HepG2 (cell line): ENCODE measurements around the gene C16orf89.

Experiments used
- ARNT ChIP-seq: fragments of 450-650 bp; IDR thresholded peaks from 2 replicates; pipeline ENCODE4 v1.6.1; 2017
- CREB1 ChIP-seq, 2 experiments: fragments of 450-650 bp in 1 of 2; IDR thresholded peaks; 2 replicates each; pipeline ENCODE4 v1.6.1; 2016 to 2017; ENCODE audit warnings: control low read depth in 1 of 2, mild to moderate bottlenecking in 1 of 2, missing compliant biosample characterization in 1 of 2, missing genetic modification characterization in 1 of 2
- LCORL ChIP-seq, 2 experiments: fragments of 450-650 bp in 1 of 2; sonication (generic) in 1 of 2; formaldehyde crosslinking in 1 of 2; IDR thresholded peaks; 2 replicates each; pipeline versions ENCODE4 v1.5.0 to v1.6.1; 2017 to 2020; ENCODE audit warnings: antibody characterized with exemption in 1 of 2, missing genetic modification reagents in 1 of 2
- NRL ChIP-seq: sonication (generic); formaldehyde crosslinking; IDR thresholded peaks from 2 replicates; pipeline ENCODE4 v1.5.0; 2020; ENCODE audit warnings: missing genetic modification reagents, mild to moderate bottlenecking, moderate library complexity, borderline replicate concordance
- SAFB2 ChIP-seq: sonication (generic); formaldehyde crosslinking; IDR thresholded peaks from 2 replicates; pipeline ENCODE4 v1.5.1; 2020; ENCODE audit warnings: missing genetic modification reagents, low read depth, mild to moderate bottlenecking, borderline replicate concordance
- TAF1 ChIP-seq: sonication (generic); formaldehyde crosslinking; IDR thresholded peaks from 2 replicates; pipeline ENCODE4 v1.4.0; 2020; ENCODE audit warnings: missing genetic modification reagents
- ZFP62 ChIP-seq: sonication (generic); formaldehyde crosslinking; IDR thresholded peaks from 2 replicates; pipeline ENCODE4 v1.4.0; 2020; ENCODE audit warnings: missing genetic modification reagents
- ZNF549 ChIP-seq: sonication (generic); formaldehyde crosslinking; IDR thresholded peaks from 2 replicates; pipeline ENCODE4 v1.5.0; 2020; ENCODE audit warnings: missing genetic modification reagents
- TF ChIP-seq, protein P1 (sequence below): sonication (generic); formaldehyde crosslinking; IDR thresholded peaks from 2 replicates; pipeline ENCODE4 v1.5.0; 2020; ENCODE audit warnings: mild to moderate bottlenecking, missing genetic modification reagents
- TF ChIP-seq, protein P2 (sequence below): sonication (generic); formaldehyde crosslinking; IDR thresholded peaks from 2 replicates; pipeline ENCODE4 v1.5.0; 2020; ENCODE audit warnings: mild to moderate bottlenecking, missing genetic modification reagents, moderate library complexity

DNA sequence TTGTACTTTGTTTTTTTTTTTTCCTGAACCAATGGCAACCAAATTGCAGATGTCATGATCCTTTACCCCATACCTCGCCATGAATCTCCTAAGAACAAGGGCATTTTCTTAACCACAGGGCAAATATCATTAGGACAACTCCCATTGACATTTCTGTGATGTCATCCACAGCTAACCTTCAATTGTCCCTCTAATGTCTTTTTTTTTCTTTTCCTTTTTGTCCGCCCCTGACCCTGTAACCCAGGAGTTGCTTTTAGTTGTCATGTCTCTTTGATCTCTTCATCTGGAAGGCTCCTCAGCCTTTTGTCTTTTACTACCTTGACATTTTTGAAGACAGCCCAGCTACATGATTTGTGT is 31.6 kb downstream of the C16orf89 start:
- TF ChIP-seq, protein P1, sequence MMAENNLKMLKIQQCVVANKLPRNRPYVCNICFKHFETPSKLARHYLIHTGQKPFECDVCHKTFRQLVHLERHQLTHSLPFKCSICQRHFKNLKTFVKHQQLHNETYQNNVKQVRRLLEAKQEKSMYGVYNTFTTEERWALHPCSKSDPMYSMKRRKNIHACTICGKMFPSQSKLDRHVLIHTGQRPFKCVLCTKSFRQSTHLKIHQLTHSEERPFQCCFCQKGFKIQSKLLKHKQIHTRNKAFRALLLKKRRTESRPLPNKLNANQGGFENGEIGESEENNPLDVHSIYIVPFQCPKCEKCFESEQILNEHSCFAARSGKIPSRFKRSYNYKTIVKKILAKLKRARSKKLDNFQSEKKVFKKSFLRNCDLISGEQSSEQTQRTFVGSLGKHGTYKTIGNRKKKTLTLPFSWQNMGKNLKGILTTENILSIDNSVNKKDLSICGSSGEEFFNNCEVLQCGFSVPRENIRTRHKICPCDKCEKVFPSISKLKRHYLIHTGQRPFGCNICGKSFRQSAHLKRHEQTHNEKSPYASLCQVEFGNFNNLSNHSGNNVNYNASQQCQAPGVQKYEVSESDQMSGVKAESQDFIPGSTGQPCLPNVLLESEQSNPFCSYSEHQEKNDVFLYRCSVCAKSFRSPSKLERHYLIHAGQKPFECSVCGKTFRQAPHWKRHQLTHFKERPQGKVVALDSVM (CRISPR knock-in tag), result no peak
- TF ChIP-seq ZNF549 (no peak), ARNT (no peak), NRL (CRISPR knock-in tag) (no peak), TAF1 (CRISPR knock-in tag) (no peak), CREB1 (IDR thresholded peaks at IDR 0.05) (peak; percentile 74), CREB1 (CRISPR knock-in tag; IDR thresholded peaks at IDR 0.05) (no peak), SAFB2 (CRISPR knock-in tag) (no peak), ZFP62 (CRISPR knock-in tag) (no peak), LCORL (IDR thresholded peaks at IDR 0.05) (0 out of 2 replicates have a peak, but pooled peaks have one; percentile 33), LCORL (CRISPR knock-in tag; IDR thresholded peaks at IDR 0.05) (no peak)
- TF ChIP-seq, protein P2, sequence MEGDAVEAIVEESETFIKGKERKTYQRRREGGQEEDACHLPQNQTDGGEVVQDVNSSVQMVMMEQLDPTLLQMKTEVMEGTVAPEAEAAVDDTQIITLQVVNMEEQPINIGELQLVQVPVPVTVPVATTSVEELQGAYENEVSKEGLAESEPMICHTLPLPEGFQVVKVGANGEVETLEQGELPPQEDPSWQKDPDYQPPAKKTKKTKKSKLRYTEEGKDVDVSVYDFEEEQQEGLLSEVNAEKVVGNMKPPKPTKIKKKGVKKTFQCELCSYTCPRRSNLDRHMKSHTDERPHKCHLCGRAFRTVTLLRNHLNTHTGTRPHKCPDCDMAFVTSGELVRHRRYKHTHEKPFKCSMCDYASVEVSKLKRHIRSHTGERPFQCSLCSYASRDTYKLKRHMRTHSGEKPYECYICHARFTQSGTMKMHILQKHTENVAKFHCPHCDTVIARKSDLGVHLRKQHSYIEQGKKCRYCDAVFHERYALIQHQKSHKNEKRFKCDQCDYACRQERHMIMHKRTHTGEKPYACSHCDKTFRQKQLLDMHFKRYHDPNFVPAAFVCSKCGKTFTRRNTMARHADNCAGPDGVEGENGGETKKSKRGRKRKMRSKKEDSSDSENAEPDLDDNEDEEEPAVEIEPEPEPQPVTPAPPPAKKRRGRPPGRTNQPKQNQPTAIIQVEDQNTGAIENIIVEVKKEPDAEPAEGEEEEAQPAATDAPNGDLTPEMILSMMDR (CRISPR knock-in tag), result no peak
